SIG-M5 (cell line): ENCODE results near the gene AGAP6.
"Not testable (repeated sequence)": the region's sequence is repeated elsewhere in the genome, so short reads cannot be mapped to it uniquely, and the experiment has no call there.

Source experiments
- DNase-seq: peaks from one replicate; lab custom pipeline; 2025; lab: John Stamatoyannopoulos, UW

AGAP6 gene

GRCh38 chr10:49988376-49988775 lies at the start of gene AGAP6:
Gene AGAP6, plus strand, starts transcription at chr10:49988406. Its CDS starts 310 bp downstream, at chr10:49988716.
- not testable (repeated sequence) for DNase-seq

- DNase-seq = not testable (repeated sequence)
These were observed 46.5 kb upstream of the AGAP6 start, which contains the start of the genes PARG and TIMM23B for GRCh38 chr10:49941447-49942338. Gene PARG, minus strand, starts transcription at chr10:49942027. Its CDS starts 302 bp downstream, at chr10:49941725. Gene TIMM23B, plus strand, starts transcription at chr10:49942053. Its CDS starts 142 bp downstream, at chr10:49942195.

- not testable (repeated sequence) for DNase-seq
These were observed 45.9 kb upstream of the AGAP6 start for GRCh38 chr10:49942339-49942705.

- DNase-seq = not testable (repeated sequence)
These were observed 44.6 kb upstream of the AGAP6 start for GRCh38 chr10:49943607-49944006.

GRCh38 chr10:49948142-49948541 lies 40.1 kb upstream of the AGAP6 start:
- DNase-seq = not testable (repeated sequence)

- DNase-seq = not testable (repeated sequence)
These were observed 39.5 kb upstream of the AGAP6 start for GRCh38 chr10:49948737-49949136.

GRCh38 chr10:49952006-49952405 lies 36.2 kb upstream of the AGAP6 start:
- DNase-seq = not testable (repeated sequence)

- DNase-seq = not testable (repeated sequence)
These were observed 35.1 kb upstream of the AGAP6 start for GRCh38 chr10:49953122-49953521.

GRCh38 chr10:49970331-49970857 lies 17.8 kb upstream of the AGAP6 start:
- DNase-seq = not testable (repeated sequence)

GRCh38 chr10:49971466-49971865 lies 16.7 kb upstream of the AGAP6 start:
- DNase-seq = not testable (repeated sequence)

- not testable (repeated sequence) for DNase-seq
These were observed 16.1 kb upstream of the AGAP6 start for GRCh38 chr10:49972094-49972493.

GRCh38 chr10:49977756-49978155 lies 10.4 kb upstream of the AGAP6 start:
- not testable (repeated sequence) for DNase-seq

- DNase-seq = not testable (repeated sequence)
These were observed 999 bp upstream of the AGAP6 start for GRCh38 chr10:49987207-49987606.

- not testable (repeated sequence) for DNase-seq
These were observed 7.1 kb downstream of the AGAP6 start for GRCh38 chr10:49995321-49995720.

- DNase-seq = not testable (repeated sequence)
These were observed 25.8 kb downstream of the AGAP6 start for GRCh38 chr10:50014024-50014423.

GRCh38 chr10:50015596-50016220 lies 27.5 kb downstream of the AGAP6 start:
- DNase-seq = not testable (repeated sequence)

- DNase-seq = not testable (repeated sequence)
These were observed 28.7 kb downstream of the AGAP6 start for GRCh38 chr10:50016926-50017325.

GRCh38 chr10:50017646-50018045 lies 29.4 kb downstream of the AGAP6 start:
- not testable (repeated sequence) for DNase-seq

- DNase-seq = not testable (repeated sequence)
These were observed 31.1 kb downstream of the AGAP6 start for GRCh38 chr10:50019279-50019678.

- DNase-seq = not testable (repeated sequence)
These were observed 32.3 kb downstream of the AGAP6 start for GRCh38 chr10:50020451-50021024.

GRCh38 chr10:50021646-50022045 lies 33.4 kb downstream of the AGAP6 start:
- DNase-seq = no peak
